Right lobe of liver (tissue), 6 donors: ENCODE data around the gene ATP1B3. TPM values are rescaled to one million over a fixed set of nuclear protein-coding genes. Genes with fewer than 3 reads are reported as not detected.

Experiments
- ATAC-seq, 4 donors: fragments of 200-7000 bp; cut with Tn5 transposase; one replicate each; pipeline ENCODE4 v1.9.1; 2020; ENCODE audit warnings: mild to moderate bottlenecking in 4 of 4, moderate library complexity in 4 of 4
- DNase-seq, 3 donors: peaks; one replicate each; pipeline ENCODE4 v3.0.0-alpha.2; 2020
- H3K27ac ChIP-seq, 3 donors: fragments of 200-600 bp; one replicate each; pipeline ENCODE4 v1.8.0; 2022
- H3K27me3 ChIP-seq, 2 donors: fragments of 200-600 bp; one replicate each; pipeline ENCODE4 v1.8.0; 2022
- H3K36me3 ChIP-seq, 4 donors: fragments of 200-600 bp; sonication (generic) in 1 of 4; one replicate each; pipeline versions ENCODE4 v1.5.1 to v1.8.0; 2017 to 2022; ENCODE audit warnings: control low read depth in 1 of 4
- H3K4me1 ChIP-seq, 4 donors: fragments of 200-600 bp; sonication (generic) in 1 of 4; one replicate each; pipeline versions ENCODE4 v1.5.1 to v1.8.0; 2017 to 2022; ENCODE audit warnings: control low read depth in 1 of 4
- H3K4me3 ChIP-seq, 3 donors: fragments of 200-600 bp; one replicate each; pipeline ENCODE4 v1.8.0; 2022
- H3K9me3 ChIP-seq, 4 donors: fragments of 200-600 bp; sonication (generic) in 1 of 4; one replicate each; pipeline versions ENCODE4 v1.5.1 to v1.8.0; 2017 to 2022; ENCODE audit warnings: control low read depth in 1 of 4
- POLR2A ChIP-seq: fragments of 450-650 bp; IDR thresholded peaks from one replicate; pipeline ENCODE4 v1.6.1; 2017; ENCODE audit warnings: antibody characterized with exemption, mild to moderate bottlenecking
- WGBS: methylation state at CpG from one replicate; pipeline ENCODE4 v1.1.6; 2018; ENCODE audit warnings: low coverage, low lambda C conversion rate; ENCODE audit not compliant: insufficient coverage; ENCODE audit errors: missing lambda C conversion rate; 5-methylcytosine and 5-hydroxymethylcytosine counted together
- intact Hi-C, 2 donors: fragments of 100-400 bp; cut with DNase I; formaldehyde crosslinking; loops; one replicate each; pipeline versions ENCODE4 v1.11.2 to v1.14.1; 2022
- total RNA-seq, 6 experiments: library from RNA; depleted of rRNA in 2 of 6; stranded (reverse); fragments of >200 nt in 2 of 6; fragmentation: NEBNext Ultra II Directional in 3 of 6; extraction: Animal tissue kit (Norgen Biotek cat#: 25700) in 3 of 6; gene quantifications; one replicate each; pipeline versions ENCODE4 v1.1.0 to v1.2.4, GENCODE V29; 2016 to 2023
- TF ChIP-seq, protein P1 (sequence below), 4 donors: fragments of 200-600 bp in 3 of 4; fragments of 450-650 bp in 1 of 4; IDR thresholded peaks; one replicate each; pipeline versions ENCODE4 v1.5.1 to v1.8.0; 2016 to 2022; ENCODE audit warnings: antibody characterized with exemption in 4 of 4, mild to moderate bottlenecking in 2 of 4
- donor health status: DM: no; HTN: yes; CAD: no.
- donor health status: DM: no; HTN: no; CAD: no.
- donor health status: DM: no; HTN: no; CAD: no.
- donor health status: DM: no; HTN: yes; CAD: no.
- donor health status: DM: no; HTN: yes; CAD: no.

The ATP1B3 gene
- total RNA-seq, 6 experiments from 2014 or later = 6.6 to 19.4 (median 9.3) TPM

- no peak for DNase-seq
- no peak overlapping the region for H3K4me3 ChIP-seq
- 92% methylated on average over 2 of the region's 3 CpGs for WGBS
Observed at GRCh38 chr3:141834292-141834691, 42.2 kb upstream of the ATP1B3 start.

GRCh38 chr3:141835557-141836229, 40.8 kb upstream of the ATP1B3 start:
- ATAC-seq = no peak
- Histone ChIP-seq H3K4me1 (no peaks in the 10 kb centered on the region), H3K27ac (no peak overlapping the region), H3K9me3 (no peaks in the 10 kb centered on the region), H3K27me3 (no peaks in the 10 kb centered on the region), H3K36me3 (no peaks in the 10 kb centered on the region), H3K4me3 (no peak overlapping the region)
- intact Hi-C loops = no loop called here
- TF ChIP-seq POLR2A = no peak
- TF ChIP-seq, protein P1, sequence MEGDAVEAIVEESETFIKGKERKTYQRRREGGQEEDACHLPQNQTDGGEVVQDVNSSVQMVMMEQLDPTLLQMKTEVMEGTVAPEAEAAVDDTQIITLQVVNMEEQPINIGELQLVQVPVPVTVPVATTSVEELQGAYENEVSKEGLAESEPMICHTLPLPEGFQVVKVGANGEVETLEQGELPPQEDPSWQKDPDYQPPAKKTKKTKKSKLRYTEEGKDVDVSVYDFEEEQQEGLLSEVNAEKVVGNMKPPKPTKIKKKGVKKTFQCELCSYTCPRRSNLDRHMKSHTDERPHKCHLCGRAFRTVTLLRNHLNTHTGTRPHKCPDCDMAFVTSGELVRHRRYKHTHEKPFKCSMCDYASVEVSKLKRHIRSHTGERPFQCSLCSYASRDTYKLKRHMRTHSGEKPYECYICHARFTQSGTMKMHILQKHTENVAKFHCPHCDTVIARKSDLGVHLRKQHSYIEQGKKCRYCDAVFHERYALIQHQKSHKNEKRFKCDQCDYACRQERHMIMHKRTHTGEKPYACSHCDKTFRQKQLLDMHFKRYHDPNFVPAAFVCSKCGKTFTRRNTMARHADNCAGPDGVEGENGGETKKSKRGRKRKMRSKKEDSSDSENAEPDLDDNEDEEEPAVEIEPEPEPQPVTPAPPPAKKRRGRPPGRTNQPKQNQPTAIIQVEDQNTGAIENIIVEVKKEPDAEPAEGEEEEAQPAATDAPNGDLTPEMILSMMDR (IDR thresholded peaks at IDR 0.05) = no peak
- DNase-seq = no peak
- 85% methylated on average over 10 of the region's 15 CpGs for WGBS

More at GRCh38 chr3:141834292-141834691, 42.2 kb upstream of the ATP1B3 start:
- Histone ChIP-seq H3K4me1 (no peaks in the 10 kb centered on the region), H3K27me3 (no peaks in the 10 kb centered on the region), H3K9me3 (no peaks in the 10 kb centered on the region), H3K27ac (no peak overlapping the region), H3K36me3 (no peaks in the 10 kb centered on the region)
- TF ChIP-seq POLR2A = no peak
- no peak for ATAC-seq
- intact Hi-C loops = no loop called here

GRCh38 chr3:141839389-141839788, 37.1 kb upstream of the ATP1B3 start:
- ATAC-seq = no peak
- TF ChIP-seq, protein P1 (IDR thresholded peaks at IDR 0.05) = no peak
- no peak for TF ChIP-seq POLR2A
- intact Hi-C loops = no loop called here
- Histone ChIP-seq H3K4me1 (no peaks in the 10 kb centered on the region), H3K4me3 (no peak overlapping the region), H3K9me3 (no peaks in the 10 kb centered on the region), H3K27me3 (no peaks in the 10 kb centered on the region), H3K36me3 (no peaks in the 10 kb centered on the region), H3K27ac (no peak overlapping the region)
- no peak for DNase-seq

- no peak overlapping the region for H3K27ac ChIP-seq
- no peaks in the 10 kb centered on the region for H3K27me3 ChIP-seq
- no peaks in the 10 kb centered on the region for H3K36me3 ChIP-seq
- intact Hi-C loops = no loop called here
- DNase-seq = no peak
- no peaks in the 10 kb centered on the region for H3K9me3 ChIP-seq
- H3K4me1 ChIP-seq = no peaks in the 10 kb centered on the region
- H3K4me3 ChIP-seq = no peak overlapping the region
- no peak for ATAC-seq
- TF ChIP-seq, protein P1 (IDR thresholded peaks at IDR 0.05) = no peak
- TF ChIP-seq POLR2A = no peak
- WGBS = 37% methylated on average over 6 of the region's 6 CpGs
Observed at GRCh38 chr3:141840737-141841544, 35.5 kb upstream of the ATP1B3 start.

- ATAC-seq = no peak
- 83% methylated on average over 1 of the region's 1 CpG for WGBS
Observed at GRCh38 chr3:141844108-141844507, 32.3 kb upstream of the ATP1B3 start.

More at GRCh38 chr3:141844108-141844507, 32.3 kb upstream of the ATP1B3 start:
- Histone ChIP-seq H3K4me3 (no peak overlapping the region), H3K27ac (no peak overlapping the region), H3K9me3 (no peaks in the 10 kb centered on the region), H3K27me3 (no peaks in the 10 kb centered on the region), H3K4me1 (no peaks in the 10 kb centered on the region), H3K36me3 (no peaks in the 10 kb centered on the region)
- intact Hi-C loops = no loop called here
- TF ChIP-seq, protein P1 (IDR thresholded peaks at IDR 0.05) = no peak
- TF ChIP-seq POLR2A = no peak
- DNase-seq = no peak
